Measurements from ENCODE around the gene IQSEC1. TPM values are rescaled to one million over a fixed set of nuclear protein-coding genes. Genes with fewer than 3 reads are reported as not detected.

The IQSEC1 gene
- total RNA-seq, 1 donor from 2014 or later: 34.2 TPM

DNA sequence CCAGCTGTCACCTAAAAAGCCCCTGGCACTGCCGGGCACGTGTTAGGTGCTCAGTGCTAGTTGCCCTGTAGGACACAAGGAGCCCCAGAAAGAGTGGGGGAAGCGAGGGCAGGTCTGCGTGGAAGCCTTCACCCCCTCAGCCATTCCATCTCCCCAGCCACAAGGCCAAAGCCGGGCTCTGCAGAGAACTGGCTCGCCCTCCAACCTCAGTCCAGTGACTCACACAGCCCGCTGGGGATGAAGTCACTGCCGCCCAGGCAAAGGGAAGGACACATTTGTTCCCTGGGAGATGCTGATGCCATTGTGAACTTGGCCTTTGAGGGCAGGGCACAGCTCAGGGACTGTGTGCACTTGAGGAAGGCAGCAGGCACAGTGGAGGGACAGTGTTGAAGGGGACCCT, 48.1 kb downstream of the IQSEC1 start:
- Mint-ChIP-seq H3K4me1 (ENCODE audit: low read depth) (no peaks in the 10 kb centered on the region), H3K9me3 (ENCODE audit: low read depth) (no peaks in the 10 kb centered on the region), H3K27ac (no peak overlapping the region), H3K27me3 (peaks cover 14% of the 10 kb centered on the region), H3K4me3 (ENCODE audit: low read depth) (no peak overlapping the region), H3K36me3 (ENCODE audit: insufficient read depth) (no peaks in the 10 kb centered on the region)
- TF ChIP-seq, protein P1, sequence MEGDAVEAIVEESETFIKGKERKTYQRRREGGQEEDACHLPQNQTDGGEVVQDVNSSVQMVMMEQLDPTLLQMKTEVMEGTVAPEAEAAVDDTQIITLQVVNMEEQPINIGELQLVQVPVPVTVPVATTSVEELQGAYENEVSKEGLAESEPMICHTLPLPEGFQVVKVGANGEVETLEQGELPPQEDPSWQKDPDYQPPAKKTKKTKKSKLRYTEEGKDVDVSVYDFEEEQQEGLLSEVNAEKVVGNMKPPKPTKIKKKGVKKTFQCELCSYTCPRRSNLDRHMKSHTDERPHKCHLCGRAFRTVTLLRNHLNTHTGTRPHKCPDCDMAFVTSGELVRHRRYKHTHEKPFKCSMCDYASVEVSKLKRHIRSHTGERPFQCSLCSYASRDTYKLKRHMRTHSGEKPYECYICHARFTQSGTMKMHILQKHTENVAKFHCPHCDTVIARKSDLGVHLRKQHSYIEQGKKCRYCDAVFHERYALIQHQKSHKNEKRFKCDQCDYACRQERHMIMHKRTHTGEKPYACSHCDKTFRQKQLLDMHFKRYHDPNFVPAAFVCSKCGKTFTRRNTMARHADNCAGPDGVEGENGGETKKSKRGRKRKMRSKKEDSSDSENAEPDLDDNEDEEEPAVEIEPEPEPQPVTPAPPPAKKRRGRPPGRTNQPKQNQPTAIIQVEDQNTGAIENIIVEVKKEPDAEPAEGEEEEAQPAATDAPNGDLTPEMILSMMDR (IDR thresholded peaks at IDR 0.05; ENCODE audit: unreplicated experiment): no peak
- no peak for DNase-seq (ENCODE audit: low spot score, unreplicated experiment)

DNA sequence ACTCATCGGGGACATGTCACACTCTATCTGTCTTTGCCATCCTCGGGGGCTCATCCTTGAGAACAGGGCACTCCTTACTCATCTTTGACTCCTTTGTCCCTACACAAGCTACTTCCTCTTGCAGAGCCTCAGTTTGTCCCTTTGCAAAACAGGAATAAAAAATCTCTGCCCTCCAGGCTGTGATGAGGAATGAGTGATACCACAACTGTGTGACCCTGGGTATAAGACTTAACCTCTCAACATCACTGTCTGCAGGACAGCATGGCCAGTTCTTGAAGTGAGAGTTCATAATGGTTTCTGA, 48.5 kb downstream of the IQSEC1 start:
- Mint-ChIP-seq H3K9me3 (ENCODE audit: low read depth) (no peaks in the 10 kb centered on the region), H3K36me3 (ENCODE audit: insufficient read depth) (no peaks in the 10 kb centered on the region), H3K4me1 (ENCODE audit: low read depth) (no peaks in the 10 kb centered on the region), H3K4me3 (ENCODE audit: low read depth) (no peak overlapping the region), H3K27me3 (peaks cover 14% of the 10 kb centered on the region), H3K27ac (no peak overlapping the region)
- TF ChIP-seq, protein P1 (IDR thresholded peaks at IDR 0.05; ENCODE audit: unreplicated experiment): no peak
- no peak for DNase-seq (ENCODE audit: low spot score, unreplicated experiment)

DNA sequence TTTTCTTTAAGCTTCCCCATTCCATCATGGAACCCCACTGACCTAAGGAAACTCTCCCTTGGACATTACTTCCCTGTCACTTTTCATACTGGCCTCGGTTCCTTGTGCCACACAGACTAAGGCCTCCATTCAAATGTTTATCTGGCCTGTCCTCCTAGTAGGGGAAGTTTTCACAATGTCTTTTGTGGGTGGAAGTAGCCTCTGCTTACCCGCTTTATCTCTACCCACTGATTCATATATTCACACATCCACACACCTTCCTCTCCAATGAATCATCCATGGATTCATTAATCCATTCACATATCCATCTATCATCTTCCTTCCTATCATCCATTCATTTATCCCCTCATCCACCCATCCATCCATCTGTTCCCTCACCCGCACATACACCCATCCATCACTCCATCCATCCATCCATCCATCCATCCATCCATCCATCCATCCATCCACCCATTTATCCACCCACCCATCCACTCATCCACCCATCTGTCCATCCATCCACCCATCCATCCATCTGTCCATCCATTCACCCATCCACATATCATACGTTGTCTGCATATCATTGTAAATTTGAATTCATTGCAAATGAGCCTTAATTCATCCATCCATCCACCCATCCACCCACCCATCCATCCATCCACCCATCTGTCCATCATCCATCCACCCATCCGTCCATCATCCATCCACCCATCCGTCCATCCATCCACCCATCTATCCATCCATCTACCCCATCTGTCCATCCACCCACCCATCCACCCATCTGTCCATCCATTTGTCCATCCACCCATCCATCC, 49.1 kb downstream of the IQSEC1 start:
- Mint-ChIP-seq H3K4me3 (ENCODE audit: low read depth) (no peak overlapping the region), H3K27ac (no peak overlapping the region), H3K36me3 (ENCODE audit: insufficient read depth) (no peaks in the 10 kb centered on the region), H3K27me3 (peaks cover 14% of the 10 kb centered on the region), H3K9me3 (ENCODE audit: low read depth) (no peaks in the 10 kb centered on the region), H3K4me1 (ENCODE audit: low read depth) (no peaks in the 10 kb centered on the region)
- no peak for DNase-seq (ENCODE audit: low spot score, unreplicated experiment)
- TF ChIP-seq, protein P1 (IDR thresholded peaks at IDR 0.05; ENCODE audit: unreplicated experiment): no peak

DNA sequence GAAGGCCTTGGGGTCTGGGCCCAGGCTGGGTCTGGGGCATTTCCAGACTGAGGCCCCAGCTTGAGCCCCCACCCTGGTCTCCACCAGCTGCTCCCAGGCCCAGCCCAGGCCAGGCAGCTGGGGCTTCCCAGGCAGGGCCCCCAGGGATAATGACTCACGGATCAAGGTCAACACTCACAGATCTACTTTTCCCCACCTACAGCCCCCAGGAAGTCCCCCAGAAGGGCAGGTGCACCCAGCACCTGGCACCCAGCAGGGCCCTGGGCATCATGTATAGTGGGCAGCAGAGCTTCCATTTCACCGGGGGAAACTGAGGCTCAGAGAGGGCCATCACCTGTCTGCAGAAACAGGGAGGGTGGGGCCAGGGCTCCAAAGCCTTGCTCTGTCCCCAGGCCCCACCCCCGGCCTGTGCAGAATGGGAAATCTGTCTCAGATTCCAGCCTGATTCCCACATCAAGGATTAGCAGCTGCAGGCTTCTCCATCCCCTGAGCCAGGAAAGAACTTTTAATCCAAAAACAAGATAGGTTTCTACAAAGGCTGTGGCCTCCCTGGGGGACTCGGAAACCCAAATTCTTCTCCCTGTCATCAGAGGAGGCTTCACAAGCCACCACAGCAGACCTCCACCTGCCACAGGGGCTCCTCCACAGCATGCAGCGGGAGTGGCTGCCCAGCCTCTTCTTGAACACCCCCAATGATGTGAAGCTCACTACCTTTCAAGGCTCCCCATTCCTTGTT, 49.8 kb downstream of the IQSEC1 start:
- H3K27ac Mint-ChIP-seq: no peak overlapping the region
- H3K36me3 Mint-ChIP-seq (ENCODE audit: insufficient read depth): no peaks in the 10 kb centered on the region
- TF ChIP-seq, protein P1 (IDR thresholded peaks at IDR 0.05; ENCODE audit: unreplicated experiment): no peak
- H3K27me3 Mint-ChIP-seq: peaks cover 14% of the 10 kb centered on the region
- no peaks in the 10 kb centered on the region for H3K9me3 Mint-ChIP-seq (ENCODE audit: low read depth)
- no peak for DNase-seq (ENCODE audit: low spot score, unreplicated experiment)
- H3K4me1 Mint-ChIP-seq (ENCODE audit: low read depth): no peaks in the 10 kb centered on the region
- no peak overlapping the region for H3K4me3 Mint-ChIP-seq (ENCODE audit: low read depth)

DNA sequence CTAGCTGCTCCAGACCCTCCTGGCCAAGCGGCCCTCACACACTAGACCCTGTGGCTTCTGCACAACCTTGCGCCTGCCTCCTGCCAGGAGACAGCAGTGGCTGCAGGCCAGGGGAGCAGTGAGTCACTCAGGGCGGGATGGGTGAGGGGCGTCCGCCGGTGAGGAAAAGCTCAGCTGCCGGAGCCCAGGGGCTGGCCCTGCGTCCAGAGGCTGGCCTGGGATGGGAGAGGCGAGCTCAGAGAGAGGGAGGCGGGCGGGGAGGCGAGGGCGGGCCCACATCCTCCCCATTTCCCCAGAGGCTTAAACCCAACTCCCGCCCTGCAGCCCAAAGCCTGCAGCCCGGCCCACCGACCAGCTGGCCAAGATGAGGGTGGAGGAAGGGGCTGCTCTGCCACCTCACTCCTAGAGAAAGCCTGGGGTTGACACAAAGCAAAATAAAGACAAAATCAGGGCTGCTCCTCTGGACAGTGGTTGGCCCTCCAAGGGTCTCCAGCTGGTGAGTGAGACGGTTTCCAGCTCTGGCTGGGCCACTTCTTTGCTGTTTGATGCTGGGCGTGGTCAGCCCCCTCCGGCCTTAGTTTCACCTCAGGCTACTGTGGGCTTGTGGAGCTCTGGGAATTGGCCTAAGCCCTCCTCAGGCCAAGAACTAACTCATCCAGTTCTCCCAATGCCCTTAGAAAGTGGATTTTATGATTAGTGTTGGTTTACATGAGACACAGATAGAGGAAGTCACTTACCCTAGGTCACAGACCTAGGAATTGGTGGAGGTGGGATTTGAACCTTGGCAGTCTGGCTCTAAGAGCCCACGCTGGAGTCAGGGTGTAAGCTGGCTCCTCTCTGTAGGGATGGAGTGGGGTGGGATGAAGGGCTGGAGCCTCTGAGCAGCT, 50.6 kb downstream of the IQSEC1 start:
- Mint-ChIP-seq H3K27ac (no peak overlapping the region), H3K36me3 (ENCODE audit: insufficient read depth) (no peaks in the 10 kb centered on the region), H3K4me1 (ENCODE audit: low read depth) (no peaks in the 10 kb centered on the region), H3K4me3 (ENCODE audit: low read depth) (no peak overlapping the region), H3K27me3 (peaks cover 14% of the 10 kb centered on the region), H3K9me3 (ENCODE audit: low read depth) (no peaks in the 10 kb centered on the region)
- no peak for DNase-seq (ENCODE audit: low spot score, unreplicated experiment)
- TF ChIP-seq, protein P1 (IDR thresholded peaks at IDR 0.05; ENCODE audit: unreplicated experiment): no peak
